GM12865 (cell line): ENCODE results near the gene UBE2J2.

Source experiments
- DNase-seq: peaks from one replicate; pipeline ENCODE4 v3.0.0; 2010; ENCODE audit warnings: low read depth
- H3K4me3 ChIP-seq: 2 replicates; pipeline ENCODE4 v1.5.1; 2011; ENCODE audit warnings: mild to moderate bottlenecking, low read depth, low read length, control low read depth
- TF ChIP-seq, protein P1 (sequence below): IDR thresholded peaks from 2 replicates; pipeline ENCODE4 v1.5.1; 2011; ENCODE audit warnings: low read length, control low read depth, low read depth, inconsistent platforms; ENCODE audit not compliant: insufficient read depth; ENCODE audit errors: missing control alignments

The UBE2J2 gene

DNA sequence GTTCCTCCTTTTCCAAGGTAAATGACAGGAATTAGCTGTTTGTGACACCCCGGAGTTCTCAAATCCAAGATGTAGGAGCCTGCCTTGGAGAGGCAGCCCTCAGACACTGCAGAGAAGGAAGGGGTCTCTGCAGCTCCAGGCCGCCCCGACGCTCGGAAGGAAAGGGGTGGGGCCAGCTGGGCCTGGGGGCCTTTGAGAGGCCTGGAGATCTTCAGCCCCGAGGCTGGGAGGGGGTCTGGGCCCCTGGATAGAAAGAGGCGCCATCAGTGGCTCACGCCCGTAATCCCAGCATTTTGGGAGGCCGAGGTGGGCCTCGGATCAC, 66.1 kb downstream of the UBE2J2 start:
- H3K4me3 ChIP-seq = no peak overlapping the region
- no peak for DNase-seq
- TF ChIP-seq, protein P1, sequence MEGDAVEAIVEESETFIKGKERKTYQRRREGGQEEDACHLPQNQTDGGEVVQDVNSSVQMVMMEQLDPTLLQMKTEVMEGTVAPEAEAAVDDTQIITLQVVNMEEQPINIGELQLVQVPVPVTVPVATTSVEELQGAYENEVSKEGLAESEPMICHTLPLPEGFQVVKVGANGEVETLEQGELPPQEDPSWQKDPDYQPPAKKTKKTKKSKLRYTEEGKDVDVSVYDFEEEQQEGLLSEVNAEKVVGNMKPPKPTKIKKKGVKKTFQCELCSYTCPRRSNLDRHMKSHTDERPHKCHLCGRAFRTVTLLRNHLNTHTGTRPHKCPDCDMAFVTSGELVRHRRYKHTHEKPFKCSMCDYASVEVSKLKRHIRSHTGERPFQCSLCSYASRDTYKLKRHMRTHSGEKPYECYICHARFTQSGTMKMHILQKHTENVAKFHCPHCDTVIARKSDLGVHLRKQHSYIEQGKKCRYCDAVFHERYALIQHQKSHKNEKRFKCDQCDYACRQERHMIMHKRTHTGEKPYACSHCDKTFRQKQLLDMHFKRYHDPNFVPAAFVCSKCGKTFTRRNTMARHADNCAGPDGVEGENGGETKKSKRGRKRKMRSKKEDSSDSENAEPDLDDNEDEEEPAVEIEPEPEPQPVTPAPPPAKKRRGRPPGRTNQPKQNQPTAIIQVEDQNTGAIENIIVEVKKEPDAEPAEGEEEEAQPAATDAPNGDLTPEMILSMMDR = no peak

DNA sequence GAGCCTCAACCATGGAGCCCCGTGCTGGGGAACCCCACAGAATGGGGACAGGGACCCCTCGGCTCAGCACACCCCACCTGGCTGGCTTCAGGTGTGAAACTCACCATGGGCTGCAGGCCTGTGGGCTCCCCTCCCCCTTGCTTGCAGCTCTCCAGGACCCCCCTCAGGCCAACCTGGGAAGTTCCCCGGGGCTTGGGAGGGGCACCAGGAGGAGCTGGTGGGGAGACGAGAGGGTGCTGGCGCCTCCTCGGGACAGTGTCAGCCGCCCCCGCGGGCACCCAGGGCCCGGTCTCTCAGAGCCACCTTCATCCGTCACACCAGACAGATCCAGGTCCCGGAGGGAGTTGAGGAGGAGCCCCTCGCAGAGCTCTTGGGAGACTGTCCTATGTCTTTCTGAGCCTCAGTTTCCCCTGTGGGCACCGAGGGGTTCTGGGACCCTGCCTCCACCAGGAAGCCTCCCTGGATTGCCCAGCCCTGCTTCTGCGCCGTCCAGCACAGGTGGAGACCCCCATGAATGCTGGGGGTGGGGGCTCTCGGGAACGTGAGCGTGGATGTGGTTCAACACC, 66.6 kb downstream of the UBE2J2 start:
- no peak for DNase-seq
- TF ChIP-seq, protein P1 = no peak
- H3K4me3 ChIP-seq = no peak overlapping the region

- TF ChIP-seq, protein P1 = no peak
- peak within 1 kb of the TSS; percentile 26; the same call in 1 of the 2 replicates for H3K4me3 ChIP-seq
- DNase-seq = no peak
Measured at GRCh38 chr1:1206376-1206965, 67.2 kb downstream of the UBE2J2 start, which contains the start of gene TNFRSF18. Gene TNFRSF18 (minus strand): TSS chr1:1206592. CDS start chr1:1206571, 21 bp downstream.

DNA sequence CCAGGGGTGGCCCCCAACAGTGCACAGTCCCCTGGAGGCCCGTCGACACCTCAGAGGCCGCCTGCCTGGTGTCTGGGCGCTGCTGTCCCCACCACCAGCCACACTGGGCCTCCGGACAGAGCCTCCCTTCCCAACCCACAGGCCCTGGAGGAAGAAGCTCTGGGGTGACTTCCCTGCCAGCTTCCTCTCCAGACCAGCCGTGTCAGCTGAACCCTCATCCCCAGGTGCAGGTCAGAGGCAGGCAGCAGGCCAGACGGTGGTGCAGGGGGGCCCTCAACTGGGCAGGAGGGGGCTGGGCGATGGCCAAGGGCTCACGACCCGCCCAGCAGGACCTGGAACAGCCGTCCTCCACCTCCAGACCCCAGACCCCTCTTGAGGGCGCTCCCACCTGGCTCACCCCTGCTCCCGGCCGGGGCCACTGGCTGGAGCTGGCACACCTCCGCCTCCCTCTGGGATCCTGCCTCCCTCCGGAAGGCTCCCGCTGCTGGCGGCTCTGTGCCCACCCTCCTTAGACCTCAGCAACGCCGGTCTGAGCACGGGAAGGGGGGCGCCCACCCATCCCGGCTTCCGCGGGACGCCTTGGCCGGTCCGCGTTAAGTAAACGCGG, 67.8 kb downstream of the UBE2J2 start:
- no peak for DNase-seq
- no peak overlapping the region for H3K4me3 ChIP-seq
- TF ChIP-seq, protein P1 = no peak

GRCh38 chr1:1204998-1205768, 68.5 kb downstream of the UBE2J2 start:
- no peak overlapping the region for H3K4me3 ChIP-seq
- TF ChIP-seq, protein P1 = no peak
- DNase-seq = no peak

GRCh38 chr1:1204425-1204920, 69.2 kb downstream of the UBE2J2 start:
- TF ChIP-seq, protein P1 = no peak
- DNase-seq = no peak
- H3K4me3 ChIP-seq = no peak overlapping the region
